ENCODE data around the gene B3GAT1.

DNA sequence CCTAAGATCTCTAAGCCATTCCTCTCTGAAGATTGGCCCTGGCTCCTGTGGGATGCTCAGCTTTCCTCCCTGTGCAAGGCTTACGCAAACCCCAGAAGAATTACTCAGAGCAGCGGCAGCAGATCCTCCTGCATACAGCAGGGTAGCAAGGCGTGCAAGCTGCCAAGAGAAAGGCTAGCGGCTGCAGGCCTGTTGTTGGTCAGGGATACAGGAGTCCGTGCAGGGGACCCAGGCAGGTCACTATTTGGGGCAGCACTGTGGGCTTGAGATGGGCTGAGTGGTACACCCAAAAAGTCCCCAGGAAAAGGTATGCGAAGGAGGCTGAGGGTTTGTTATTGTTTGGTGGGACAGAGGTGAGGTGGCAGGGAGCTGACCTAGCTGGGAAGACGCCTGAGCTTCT is 78.7 kb downstream of the B3GAT1 start:
- TF ChIP-seq CTCF (IDR thresholded peaks at IDR 0.05), result no peak
- no peak for TF ChIP-seq POLR2A (IDR thresholded peaks at IDR 0.05)

All from lower leg skin (tissue), 3 donors.